NCI-H226 (cell line): ENCODE results near the gene MEX3C.

Source experiments
- DNase-seq: peaks from one replicate; pipeline ENCODE4 v3.0.0-alpha.2; 2015

The MEX3C gene

DNA sequence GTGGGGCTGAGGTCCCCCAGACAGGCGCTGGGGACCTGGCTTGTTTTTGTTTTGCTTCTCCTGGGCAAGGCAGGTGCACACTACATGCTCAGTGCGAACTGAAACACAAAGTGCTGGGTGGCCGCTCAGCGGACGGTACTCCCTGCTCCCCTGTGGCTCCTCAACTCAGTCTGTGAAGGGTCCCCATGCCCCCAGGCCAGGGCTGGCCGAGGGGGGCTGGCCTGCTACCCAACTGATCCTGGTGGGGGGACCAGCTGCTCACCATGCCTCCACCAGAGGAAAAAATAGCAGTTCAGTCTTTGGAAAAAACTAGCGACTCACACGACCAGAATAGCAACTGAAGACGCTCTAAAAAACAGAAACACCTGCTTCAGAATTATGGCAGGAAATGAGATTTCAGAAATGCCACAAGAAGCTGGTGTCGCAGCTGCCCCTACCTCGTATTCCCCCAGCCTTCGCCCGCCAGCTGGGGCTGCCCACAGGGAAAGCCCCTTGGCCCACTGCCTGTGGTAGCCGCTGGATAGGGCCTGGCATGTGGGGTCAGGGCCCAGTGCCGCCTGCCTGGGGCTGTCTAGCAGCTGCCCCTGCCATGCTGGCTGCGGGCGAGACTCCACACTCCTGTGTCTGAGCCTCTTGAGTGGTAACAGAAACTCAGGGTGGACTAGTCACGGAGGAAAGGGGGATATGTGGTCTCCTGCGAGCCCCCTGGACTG, 43.7 kb downstream of the MEX3C start:
- DNase-seq = no peak

DNA sequence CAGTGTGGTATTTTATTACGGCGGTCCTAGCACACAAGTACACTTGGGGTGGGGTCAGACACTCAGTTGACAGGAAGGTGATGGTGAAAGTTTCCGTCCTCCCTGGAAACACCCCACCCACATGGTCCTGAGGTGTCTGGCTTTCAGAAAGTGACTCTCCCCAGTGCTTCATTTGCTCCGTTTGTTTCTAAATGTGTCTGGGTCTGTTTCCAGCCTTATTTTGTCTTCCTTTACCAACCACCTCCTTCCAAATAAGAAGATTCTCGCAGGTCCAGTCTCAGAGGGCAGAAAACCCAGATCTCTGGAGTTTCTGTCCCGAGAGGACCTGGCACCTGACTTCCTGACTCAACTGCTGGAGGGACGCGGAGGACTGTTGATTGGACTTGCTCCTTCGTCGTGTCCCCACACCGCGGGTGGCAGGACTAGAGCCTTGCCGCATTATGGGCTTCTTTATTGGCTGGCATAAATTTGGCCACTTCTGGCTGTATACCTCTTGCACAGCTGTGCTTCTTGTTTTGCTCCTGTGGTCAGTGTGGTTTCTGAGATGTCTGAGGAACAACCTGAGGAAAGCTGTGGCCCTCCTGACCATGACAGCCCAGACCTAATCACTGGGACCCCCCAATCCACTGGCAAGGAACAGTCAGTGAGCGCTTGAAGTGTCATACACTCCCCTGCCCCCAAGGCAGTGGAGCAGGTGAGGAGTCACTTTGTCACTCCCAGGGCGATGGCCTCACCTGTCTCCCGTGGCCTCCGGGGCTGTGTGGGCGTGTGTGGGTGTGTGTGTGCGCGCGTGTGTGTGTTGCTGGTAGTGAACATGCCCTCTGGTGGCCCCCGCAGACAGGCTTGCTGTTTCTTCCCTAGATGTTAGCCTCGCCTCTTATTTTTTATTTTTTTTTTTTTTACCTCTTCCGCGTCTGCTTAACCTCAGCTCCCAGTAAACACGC, 45.6 kb downstream of the MEX3C start:
- DNase-seq = no peak

DNA sequence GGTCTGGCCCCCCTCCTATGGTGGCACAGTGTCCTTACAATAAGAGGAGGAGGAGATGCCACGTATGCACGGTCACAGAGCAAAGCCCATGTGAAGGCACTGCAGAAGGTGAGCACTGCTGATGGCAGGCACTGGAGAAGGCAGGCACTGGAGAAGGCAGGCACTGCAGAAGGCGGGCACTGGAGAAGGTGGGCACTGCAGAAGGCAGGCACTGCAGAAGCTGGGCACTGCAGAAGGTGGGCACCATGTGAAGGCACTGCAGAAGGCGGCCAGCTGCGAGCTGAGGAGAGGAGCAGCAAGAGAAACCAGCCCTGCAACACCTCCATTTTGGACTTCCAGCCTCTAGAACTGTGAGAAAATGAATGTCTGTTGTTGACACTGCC, 46.3 kb downstream of the MEX3C start:
- DNase-seq = no peak

DNA sequence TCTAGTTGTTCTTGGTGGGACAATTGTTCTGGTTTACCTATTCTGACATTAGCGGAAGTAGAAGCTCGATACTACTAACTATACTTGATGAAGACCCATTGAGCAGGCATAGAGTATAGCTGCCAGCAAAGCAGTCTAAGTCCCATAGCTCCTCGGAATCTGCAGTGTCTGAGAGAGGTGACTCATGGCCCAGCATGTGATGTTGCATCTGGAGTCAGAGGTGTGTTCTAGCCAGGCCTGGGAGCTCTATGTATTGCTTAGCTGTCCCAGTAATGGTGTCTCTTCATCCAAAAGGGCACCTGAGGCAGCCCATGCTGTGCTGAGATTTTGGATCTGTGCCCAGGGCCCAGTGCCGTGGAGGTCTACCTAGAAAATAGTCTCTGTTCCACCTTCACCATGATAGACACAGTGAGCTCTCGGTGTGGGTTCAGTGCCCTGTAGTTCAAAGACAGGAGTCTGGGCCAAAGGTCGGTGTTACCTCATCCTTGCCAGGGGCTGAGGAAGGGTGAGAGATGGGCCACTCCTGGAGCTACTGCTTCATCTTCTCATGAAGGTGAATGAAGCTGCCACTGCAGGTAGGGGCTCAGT, 47.3 kb downstream of the MEX3C start:
- DNase-seq = peak; percentile 63

DNA sequence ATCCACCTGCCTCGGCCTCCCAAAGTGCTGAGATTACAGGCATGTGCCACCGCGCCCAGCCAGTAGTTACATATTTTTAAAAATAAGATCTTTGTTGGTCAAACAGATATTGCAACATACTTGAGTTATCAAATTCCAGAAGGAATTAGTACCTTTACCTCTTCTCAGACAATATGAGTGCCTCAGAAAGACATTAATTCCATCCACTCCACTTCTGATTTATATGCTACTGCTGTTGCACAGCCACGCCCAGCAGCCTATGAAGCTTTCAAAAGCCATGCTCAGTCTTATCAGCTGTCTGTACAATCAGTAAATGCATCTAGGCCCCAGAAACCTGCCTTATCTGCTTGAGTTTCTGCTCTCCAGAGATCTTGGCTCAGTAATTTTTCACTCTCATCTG, 47.8 kb downstream of the MEX3C start:
- DNase-seq = no peak

DNA sequence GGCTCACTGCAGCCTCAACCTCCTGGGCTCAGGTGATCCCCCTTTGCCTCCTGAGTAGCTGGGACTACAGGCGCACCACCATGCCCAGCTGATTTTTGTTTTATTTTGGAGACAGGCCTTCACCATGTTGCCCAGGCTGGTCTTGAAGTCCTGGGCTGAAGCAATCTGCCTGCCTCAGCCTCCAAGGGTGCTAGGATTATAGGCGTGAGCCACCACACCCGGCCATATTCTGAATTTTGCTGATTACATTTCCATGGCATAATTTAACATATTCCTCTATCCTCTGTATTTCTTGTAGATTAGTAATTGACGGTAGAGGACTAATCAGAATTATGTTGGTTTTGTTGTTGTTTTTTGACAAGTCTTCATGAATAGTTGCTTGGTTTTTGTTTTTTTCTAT, 50.6 kb downstream of the MEX3C start:
- DNase-seq = no peak

DNA sequence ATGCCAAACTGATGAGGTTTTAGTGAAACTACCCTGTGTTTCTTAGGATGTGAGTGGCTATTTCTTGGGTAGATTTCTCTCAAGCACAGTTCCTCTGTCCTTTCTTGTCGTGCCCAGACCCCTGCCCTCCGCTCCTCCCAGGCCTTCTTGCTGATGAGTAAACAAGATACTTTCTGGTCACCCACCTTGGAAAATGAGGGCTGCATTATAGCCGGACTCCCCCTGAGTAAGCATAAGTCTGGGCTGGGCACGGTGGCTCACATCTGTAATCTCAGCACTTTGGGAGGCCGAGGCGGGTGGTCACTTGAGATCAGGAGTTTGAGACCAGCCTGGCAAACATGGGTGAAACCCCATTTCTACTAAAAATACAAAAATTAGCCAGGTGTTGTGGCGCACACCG, 58.5 kb downstream of the MEX3C start:
- DNase-seq = no peak

DNA sequence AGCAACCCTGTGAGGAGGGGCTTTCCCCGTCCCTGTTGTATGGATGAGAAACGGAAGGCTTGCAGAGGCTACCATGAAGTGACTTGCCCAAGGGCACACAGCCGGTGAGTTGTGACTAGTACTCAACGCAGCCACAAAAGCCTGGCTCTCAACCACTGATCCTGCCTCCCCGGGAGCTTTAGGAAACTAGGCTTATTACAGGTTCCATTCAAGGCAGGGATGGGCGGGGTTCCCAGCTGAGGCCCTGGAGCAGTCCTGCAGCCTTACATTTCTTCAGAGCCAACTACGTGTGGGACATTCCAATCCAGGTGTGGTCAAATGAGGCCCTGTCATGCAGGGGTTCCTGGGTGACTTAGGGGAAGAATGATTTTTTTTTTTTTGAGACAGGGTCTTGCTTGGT, 59.6 kb downstream of the MEX3C start:
- DNase-seq = no peak

DNA sequence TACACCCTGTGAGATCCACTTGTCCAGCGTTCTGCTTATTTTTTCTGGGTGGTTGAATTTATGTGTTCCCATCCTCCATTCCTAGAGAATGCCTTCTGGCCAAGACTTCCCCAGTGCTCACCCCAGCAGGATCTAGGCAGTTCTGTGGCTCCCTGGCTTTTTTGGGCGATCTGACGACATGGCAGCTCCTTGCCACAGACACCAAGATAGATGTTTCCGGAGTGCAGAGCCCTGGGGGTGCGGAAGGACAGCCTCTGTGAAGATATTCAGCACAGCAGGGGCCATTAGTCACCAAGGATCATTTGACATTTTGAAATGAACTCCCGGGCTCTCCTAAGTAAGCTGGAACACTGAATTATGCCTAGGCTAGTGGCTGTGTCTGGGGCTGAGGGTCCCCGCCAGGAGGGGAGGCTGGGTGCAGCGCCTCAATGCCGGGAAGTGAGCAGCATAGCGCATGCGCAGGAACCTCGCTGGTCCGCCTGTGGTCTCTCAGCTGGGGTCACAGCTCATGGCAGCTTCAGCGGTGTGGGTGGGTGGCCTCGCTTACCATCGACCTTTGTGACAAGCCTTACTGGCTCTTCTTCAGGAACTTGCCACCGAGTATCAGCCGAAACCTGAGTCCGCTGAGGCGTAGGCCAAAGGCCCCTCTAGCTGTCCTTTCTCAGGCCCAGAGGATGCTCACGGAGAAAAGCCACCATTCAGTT, 60.3 kb downstream of the MEX3C start:
- DNase-seq = no peak

DNA sequence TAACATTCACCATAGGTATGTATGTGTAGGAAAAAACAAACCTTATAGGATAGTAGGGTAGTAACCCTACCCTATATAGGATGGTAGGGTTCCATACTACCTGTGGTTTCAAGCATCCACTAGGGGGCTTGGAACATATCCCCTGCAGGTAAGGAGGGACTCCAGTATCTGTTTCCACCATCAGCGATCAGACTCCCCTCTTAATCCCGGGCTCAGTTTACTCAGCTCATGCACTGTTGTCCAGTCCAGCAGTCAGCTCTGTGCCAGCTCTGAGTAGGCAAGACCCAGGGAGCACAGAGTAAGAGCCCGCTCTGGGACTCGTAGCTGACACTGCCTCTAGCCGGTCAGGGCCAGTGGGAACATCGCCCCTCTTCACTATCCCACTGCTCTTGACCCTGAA, 61.7 kb downstream of the MEX3C start:
- DNase-seq = no peak

DNA sequence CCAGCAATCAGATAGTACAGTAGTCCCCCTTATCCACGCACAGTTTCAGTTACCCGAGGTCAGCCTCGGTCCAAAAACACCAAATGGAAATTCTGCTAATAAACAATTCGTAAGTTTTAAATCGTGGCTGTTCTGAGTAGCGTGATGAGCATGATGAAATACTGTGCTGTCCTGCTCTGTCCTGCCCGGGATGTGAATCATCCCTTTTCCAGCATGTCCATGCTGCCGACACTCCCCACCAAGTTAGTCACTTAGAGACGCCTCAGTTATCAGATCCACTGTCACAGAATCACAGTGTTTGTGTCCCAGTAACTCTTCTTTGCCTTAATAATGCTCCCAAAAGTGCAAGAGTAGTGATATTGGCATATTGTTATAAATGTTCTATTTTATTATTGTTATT, 62.1 kb downstream of the MEX3C start:
- DNase-seq = no peak

DNA sequence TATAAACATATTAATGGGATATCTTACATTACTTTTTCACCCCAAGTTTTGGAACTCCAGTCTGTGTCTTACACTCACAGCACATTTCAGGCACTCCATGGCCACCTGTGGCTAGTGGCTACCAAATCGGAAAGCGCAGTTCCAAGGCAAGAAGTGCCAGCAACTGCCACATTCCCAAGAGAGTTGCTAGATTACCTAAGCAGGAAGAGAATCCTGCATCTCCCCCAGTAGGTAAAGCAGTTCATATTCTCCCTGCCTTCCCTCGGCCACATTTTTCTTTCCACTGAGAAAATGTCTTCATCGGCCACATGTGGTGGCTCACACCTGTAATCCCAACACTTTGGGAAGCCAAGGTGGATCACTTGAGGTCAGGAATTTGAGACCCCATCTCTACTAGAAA, 62.8 kb downstream of the MEX3C start:
- DNase-seq = no peak

DNA sequence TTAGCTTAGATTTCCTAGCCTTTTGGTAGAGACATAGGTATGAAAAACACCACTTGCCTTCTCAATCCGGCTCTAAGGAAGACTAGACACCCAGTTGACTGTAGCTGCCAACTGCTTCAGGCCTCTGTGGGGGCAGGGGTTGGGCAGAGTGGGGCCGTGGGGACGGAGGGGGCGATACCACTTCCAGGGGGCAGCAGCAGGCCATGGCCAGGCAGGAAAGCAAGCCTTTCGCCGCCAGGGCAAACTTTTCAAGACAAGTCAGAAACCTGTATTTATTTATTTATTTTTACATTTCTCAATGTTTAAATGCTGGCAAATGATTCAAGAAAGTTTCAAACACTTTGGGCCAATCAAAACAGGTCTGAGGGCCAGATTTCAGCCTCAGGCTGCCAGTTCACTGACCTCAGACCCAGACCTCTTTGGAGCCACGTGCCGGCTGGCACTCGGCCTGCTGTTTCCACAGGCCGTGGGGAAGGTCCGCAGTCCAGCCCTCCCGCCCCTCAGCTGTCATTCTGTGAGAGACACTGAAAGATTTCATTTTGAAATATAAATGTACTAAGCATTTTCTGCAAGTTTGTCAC, 63.8 kb downstream of the MEX3C start:
- DNase-seq = no peak

DNA sequence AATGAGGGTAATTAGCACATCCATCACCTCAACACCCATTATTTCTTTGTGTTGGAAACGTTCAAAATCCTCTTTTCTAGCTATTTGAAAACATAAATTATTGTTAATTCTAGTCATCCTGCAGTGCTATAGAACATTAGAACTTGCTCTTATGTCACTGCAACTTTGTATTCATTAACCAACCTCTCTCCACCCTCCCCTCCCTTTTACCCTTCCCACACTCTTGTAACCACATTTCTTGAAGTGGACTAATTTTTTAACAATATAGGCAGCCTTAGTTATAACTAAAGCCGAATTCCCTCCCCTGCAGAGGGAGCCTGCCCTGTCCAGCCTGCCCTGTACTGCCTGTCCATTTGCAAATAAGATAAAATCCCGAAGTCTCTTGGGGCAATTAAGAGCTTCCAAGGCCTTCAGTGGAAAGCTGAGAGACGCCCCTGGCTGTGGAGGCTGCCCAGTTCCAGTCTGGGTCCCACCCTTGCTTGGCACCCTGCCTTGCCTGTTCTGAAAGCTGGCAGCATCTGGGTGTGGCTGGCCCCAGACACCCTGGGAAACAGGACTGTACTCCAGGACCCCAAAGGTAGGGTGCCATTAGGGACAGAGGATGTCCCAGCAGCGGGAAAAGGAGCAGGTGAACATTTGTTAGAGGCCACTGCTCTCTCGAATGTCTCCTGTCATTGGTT, 65.1 kb downstream of the MEX3C start:
- DNase-seq = no peak

DNA sequence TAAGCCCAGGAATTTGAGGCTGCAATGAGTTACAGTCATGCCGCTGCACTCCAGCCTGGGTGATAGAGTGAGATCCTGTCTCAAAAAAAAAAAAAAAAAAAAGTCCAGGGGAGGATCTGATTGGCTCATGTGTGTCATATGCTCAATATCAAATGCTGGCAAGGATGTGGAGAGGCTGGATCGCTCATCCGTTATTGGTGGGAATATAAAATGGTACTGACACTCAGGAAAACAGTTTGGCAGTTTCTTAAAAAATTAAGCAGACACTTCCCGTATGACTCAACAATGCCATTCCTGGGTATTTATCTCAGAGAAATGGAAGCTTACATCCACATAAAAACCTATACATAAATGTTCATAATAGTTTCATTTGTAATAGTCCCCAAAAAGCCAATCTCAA, 68.9 kb downstream of the MEX3C start:
- no peak for DNase-seq

DNA sequence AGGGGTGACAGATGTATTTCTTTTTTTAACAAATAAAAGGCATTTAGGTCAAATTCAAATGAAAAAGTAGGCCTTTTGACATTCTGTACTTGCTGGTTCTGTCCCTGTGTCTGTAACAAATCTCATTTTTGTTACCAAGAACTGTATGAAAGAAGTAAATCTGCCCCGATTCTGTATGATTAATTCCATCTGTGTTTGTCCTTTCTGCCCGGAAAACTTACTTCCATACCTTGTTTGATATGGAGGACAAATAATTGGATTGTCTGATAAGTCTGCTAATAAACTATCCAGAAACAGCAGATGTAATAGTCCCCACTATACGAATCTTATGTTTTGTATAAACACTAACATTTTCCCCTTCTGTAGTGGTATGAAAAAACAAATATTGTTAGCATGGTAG, 69.8 kb downstream of the MEX3C start:
- no peak for DNase-seq

DNA sequence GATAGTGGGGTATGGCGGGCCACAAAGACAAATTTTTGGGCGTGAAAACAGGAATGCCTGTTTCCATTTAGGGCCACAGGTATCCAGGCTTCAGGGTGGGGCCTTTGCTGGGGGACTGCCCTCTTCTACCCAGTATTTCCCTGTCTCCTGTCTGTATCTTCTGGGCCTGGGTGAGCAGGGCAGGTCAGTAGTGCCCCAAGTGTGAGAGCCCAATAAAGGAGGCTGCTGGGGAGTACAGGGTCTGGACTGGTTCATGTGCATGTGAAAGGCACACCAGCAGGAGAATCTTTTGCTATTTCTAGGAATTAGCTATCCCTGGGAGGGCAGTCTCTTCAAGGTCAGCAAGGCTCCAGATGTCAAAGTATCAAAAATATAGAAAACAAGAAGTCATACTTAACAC, 71.5 kb downstream of the MEX3C start:
- DNase-seq = no peak
